Measurements from ENCODE around the gene RAB24. TPM values are rescaled to one million over a fixed set of nuclear protein-coding genes. Genes with fewer than 3 reads are reported as not detected.

RAB24 gene
- total RNA-seq, 4 donors from 2014 or later, result 18.7 to 53.3 (median 26.3) TPM

- intact Hi-C loops (cut with DNase I), result no loop called here
- WGBS, 2 donors, result 73% methylated on average over 12 of the region's 12 CpGs
- no peak for DNase-seq
- H3K4me1 ChIP-seq, result no peaks in the 10 kb centered on the region
- H3K27ac ChIP-seq, result no peak overlapping the region
- peaks cover 61 to 71% of the 10 kb centered on the region in 2 donors for H3K36me3 ChIP-seq
- H3K4me3 ChIP-seq (replicated peaks in 1 of 3), result no peak overlapping the region
- H3K27me3 ChIP-seq, result no peaks in the 10 kb centered on the region
- H3K9me3 ChIP-seq, result no peaks in the 10 kb centered on the region
- no peak for TF ChIP-seq CTCF (IDR thresholded peaks at IDR 0.05)
- TF ChIP-seq POLR2A (IDR thresholded peaks at IDR 0.05), result no peak
Observed at GRCh38 chr5:177336112-177336511, 32.6 kb upstream of the RAB24 start.

- H3K4me3 ChIP-seq (replicated peaks in 1 of 3), result no peak overlapping the region
- no peaks in the 10 kb centered on the region for H3K27me3 ChIP-seq
- no peaks in the 10 kb centered on the region for H3K9me3 ChIP-seq
- intact Hi-C loops (cut with DNase I), result no loop called here
- no peaks in the 10 kb centered on the region for H3K4me1 ChIP-seq
- TF ChIP-seq POLR2A (IDR thresholded peaks at IDR 0.05) (no peak), CTCF (IDR thresholded peaks at IDR 0.05) (no peak)
- H3K36me3 ChIP-seq, result peaks cover 64 to 73% of the 10 kb centered on the region in 2 donors
- H3K27ac ChIP-seq, result no peak overlapping the region
- no peak for DNase-seq
- WGBS, 2 donors, result 91 to 92% methylated on average over 7 of the region's 7 CpGs
Observed at GRCh38 chr5:177335701-177336065, 32.2 kb upstream of the RAB24 start.

- DNase-seq, result no peak
- H3K27ac ChIP-seq, result no peak overlapping the region
- TF ChIP-seq POLR2A (IDR thresholded peaks at IDR 0.05) (no peak), CTCF (IDR thresholded peaks at IDR 0.05) (no peak)
- H3K36me3 ChIP-seq, result peaks cover 64 to 80% of the 10 kb centered on the region in 2 donors
- no peaks in the 10 kb centered on the region for H3K4me1 ChIP-seq
- no peaks in the 10 kb centered on the region for H3K9me3 ChIP-seq
- intact Hi-C loops (cut with DNase I), result no loop called here
- 90 to 92% methylated on average over 18 to 19 of the region's 21 CpGs for WGBS, 2 donors
- no peaks in the 10 kb centered on the region for H3K27me3 ChIP-seq
- no peak overlapping the region for H3K4me3 ChIP-seq (replicated peaks in 1 of 3)
Observed at GRCh38 chr5:177334781-177335700, 31.5 kb upstream of the RAB24 start.

GRCh38 chr5:177334155-177334551 is 30.6 kb upstream of the RAB24 start:
- H3K36me3 ChIP-seq, result peaks cover 64 to 82% of the 10 kb centered on the region in 2 donors
- no peak overlapping the region for H3K4me3 ChIP-seq (replicated peaks in 1 of 3)
- no peaks in the 10 kb centered on the region for H3K4me1 ChIP-seq
- intact Hi-C loops (cut with DNase I), result no loop called here
- TF ChIP-seq CTCF (IDR thresholded peaks at IDR 0.05) (no peak), POLR2A (IDR thresholded peaks at IDR 0.05) (no peak)
- no peak for DNase-seq
- no peak overlapping the region for H3K27ac ChIP-seq
- no peaks in the 10 kb centered on the region for H3K9me3 ChIP-seq
- 87 to 90% methylated on average over 9 to 15 of the region's 15 CpGs for WGBS, 2 donors
- no peaks in the 10 kb centered on the region for H3K27me3 ChIP-seq

- 90% methylated on average over 11 of the region's 16 CpGs for WGBS, 2 donors
- H3K36me3 ChIP-seq, result peaks cover 64 to 82% of the 10 kb centered on the region in 2 donors
- intact Hi-C loops (cut with DNase I), result no loop called here
Observed at GRCh38 chr5:177333420-177334154, 30.1 kb upstream of the RAB24 start.

More at GRCh38 chr5:177333420-177334154, 30.1 kb upstream of the RAB24 start:
- no peak for DNase-seq
- no peak overlapping the region for H3K4me3 ChIP-seq (replicated peaks in 1 of 3)
- no peaks in the 10 kb centered on the region for H3K9me3 ChIP-seq
- H3K4me1 ChIP-seq, result no peaks in the 10 kb centered on the region
- no peak overlapping the region for H3K27ac ChIP-seq
- TF ChIP-seq POLR2A (IDR thresholded peaks at IDR 0.05) (no peak), CTCF (IDR thresholded peaks at IDR 0.05) (no peak)
- H3K27me3 ChIP-seq, result no peaks in the 10 kb centered on the region

All from thyroid gland (tissue), 4 donors.